T-helper 1 cell treated with Interleukin-12 subunit alpha and Interleukin-12 subunit beta and Interleukin-4 antibody, amounts not matched to agents 30 ng/mL and 1 ng/mL, for 36 hours (primary cell): ENCODE measurements around the gene RNFT2. TPM values are rescaled to one million over a fixed set of nuclear protein-coding genes. Genes with fewer than 3 reads are reported as not detected.

Experiments used
- intact Hi-C: fragments of 100-400 bp; cut with micrococcal nuclease; formaldehyde crosslinking; loops from one replicate; pipeline ENCODE4 v1.15.1; 2024
- total RNA-seq: library from RNA; stranded (reverse); gene quantifications from 2 replicates; pipeline ENCODE4 v1.2.3, GENCODE V29; 2022

RNFT2 gene
- total RNA-seq, 1 donor from 2014 or later = 7.5 TPM

DNA sequence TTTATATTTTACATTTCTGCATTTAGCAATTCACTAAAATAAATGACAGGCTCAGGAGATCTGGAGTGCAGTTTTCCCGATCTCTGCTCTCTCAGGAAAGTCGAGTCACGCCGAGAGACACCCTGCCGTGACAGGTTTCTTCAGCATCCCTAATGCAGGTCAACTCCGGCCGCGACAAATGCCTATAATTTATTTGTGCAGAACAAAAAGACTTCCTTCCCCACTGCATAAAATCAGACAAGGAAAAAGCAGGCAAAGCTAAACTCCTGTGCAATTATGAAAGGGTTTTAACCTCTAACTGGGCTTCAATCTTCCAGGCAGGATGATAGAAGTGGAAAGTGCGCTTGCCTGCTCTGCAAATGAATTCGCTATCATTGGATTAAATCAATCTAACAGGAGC lies 28.3 kb upstream of the RNFT2 start:
- intact Hi-C loops = loop anchor here (1.0 to 10.0 kb wide), 4 partner anchors 565 to 711 kb away; no protein-coding TSS in a partner anchor

GRCh38 chr12:116710370-116711150 lies 27.6 kb upstream of the RNFT2 start:
- intact Hi-C loops = no loop called here

GRCh38 chr12:116712458-116713303 lies 25.4 kb upstream of the RNFT2 start:
- intact Hi-C loops = no loop called here

DNA sequence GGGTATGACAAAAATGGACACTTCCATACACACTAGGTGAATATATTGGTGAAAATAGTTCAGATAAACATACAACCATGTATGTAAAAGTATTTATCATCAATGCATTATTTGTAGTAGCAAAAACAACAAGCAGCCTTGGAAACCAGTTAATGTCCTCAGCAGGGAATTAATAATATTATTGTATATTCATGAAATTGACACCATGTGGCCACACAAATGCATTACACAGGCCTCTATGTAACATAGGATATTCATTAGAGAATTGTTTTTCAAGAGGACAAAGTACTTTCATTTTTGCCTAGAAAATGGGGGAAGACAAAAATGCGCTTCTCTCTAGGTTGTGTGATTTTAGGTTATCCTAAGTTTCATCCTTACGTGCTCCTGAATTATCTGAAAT lies 24.6 kb upstream of the RNFT2 start:
- intact Hi-C loops = no loop called here

DNA sequence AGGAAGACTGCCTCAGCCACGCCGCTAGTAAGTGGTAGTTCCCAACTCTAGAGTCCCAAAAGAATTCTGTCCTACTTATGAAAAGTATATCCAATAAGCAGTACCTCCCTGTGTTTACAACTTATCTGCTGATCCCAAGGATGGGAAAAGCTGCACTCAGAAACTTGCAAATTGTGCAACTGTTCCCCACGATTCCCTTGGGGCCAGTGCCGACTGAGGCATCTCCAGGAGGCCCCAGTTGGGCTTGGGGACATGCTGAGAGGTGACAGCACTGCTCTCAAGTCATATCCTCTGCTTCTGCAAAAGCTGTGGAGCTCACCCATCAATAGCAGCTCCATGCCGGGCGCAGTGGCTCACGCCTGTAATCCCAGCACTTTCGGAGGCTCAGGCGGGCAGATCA lies 23.9 kb upstream of the RNFT2 start:
- intact Hi-C loops = no loop called here

DNA sequence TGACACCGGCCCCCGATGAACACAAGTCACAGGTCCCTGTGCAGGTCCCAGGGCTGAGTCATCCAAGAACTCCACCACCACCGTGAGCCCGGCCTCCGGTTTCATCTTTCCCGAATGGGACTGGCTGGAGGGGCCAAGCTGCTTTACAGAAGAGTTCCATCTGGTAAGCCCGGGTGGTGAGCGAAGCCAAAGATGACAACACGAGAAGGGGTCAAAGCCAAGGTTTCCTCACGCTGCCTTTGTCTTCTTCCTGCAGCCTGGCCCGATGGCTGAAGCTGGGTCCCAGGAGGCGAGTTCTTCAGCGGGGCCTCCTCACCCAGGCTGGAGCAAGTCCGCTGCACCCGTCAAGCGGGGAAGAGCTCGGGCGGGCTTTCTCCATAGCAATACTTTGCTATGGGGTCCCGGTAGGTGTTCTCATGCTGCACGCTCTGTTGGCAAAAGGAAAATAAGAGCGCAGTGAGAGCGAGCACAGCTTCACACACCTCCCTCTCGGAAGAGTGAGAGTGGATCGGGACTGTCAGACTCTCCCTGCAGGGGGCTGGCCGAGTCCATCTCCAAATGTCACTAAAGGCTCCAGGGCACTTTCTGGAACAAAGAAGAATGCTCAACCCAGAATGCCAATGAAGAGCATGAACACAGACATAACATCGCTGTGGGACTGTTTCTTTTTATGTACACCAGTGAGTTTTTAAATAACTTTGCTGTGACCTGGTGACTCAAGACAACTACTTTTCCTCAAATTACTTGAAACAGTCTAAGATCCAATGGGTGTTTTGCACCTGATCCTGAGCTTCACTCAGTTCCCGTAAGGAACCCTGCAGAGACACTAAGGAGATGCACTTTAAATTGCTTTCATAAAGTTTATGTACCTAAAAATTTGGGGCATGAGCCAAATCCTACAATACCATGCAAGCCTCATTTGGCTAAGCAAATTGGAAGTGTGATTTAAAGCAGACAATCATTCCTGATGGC lies 20.4 kb upstream of the RNFT2 start:
- intact Hi-C loops = no loop called here

DNA sequence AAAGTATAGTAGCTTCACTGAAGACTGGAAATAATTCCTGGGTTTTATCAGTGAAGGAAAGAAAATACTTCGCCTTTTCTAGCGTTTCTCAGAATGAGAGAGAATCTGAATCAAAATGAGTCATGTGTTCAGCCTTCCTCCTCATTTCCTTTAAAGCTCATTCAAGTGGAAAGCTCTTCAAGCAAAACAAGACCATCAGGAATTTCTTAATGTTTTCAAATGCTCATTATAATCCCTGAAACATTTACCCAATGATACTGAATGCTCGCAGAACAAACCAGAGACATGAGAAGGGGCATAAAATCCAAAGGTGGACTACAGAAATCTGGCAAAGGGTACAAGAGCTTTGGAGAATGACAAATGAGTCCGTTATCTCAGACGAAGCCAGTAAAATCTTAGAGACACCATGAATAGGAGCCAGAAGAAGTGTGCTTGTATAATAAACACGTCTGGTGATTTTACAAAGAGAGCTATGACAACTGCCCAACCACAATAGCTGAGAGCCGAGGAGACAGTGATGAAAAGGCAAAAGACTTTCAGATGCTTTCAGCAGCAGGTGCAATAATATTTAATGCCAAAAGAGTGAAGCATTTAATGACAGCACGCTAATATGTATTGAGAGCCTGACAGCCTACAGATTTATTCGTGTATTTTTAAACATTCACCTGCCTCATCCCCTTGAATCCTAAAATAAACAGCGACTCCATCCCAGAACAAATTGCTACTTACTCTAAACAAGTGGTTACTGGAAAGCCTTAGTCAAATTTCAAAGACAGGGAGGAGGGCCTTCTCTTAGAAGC lies 19.3 kb upstream of the RNFT2 start:
- intact Hi-C loops = no loop called here

- intact Hi-C loops = no loop called here
Observed at GRCh38 chr12:116719731-116720528, 18.2 kb upstream of the RNFT2 start.

DNA sequence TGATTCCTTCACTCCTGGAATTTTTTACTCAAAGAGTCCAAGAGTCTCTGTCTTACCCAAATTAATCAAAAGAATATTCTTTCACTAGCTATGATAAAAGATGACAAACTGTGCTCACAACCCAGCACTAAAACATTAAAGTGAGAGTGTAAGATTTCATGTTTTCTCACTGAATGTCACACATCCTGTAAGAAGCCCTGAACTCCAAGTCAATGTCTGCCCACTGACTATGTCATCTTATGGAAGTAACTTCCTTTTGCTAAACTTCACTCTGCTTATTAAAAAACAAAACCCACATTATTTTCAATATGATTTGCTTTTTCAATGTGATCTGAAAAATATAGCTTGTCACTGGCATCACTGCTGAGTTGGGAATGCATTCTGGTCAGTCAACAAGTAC lies 15.9 kb upstream of the RNFT2 start:
- intact Hi-C loops = no loop called here

- intact Hi-C loops = no loop called here
Observed at GRCh38 chr12:116726694-116727093, 11.4 kb upstream of the RNFT2 start.

DNA sequence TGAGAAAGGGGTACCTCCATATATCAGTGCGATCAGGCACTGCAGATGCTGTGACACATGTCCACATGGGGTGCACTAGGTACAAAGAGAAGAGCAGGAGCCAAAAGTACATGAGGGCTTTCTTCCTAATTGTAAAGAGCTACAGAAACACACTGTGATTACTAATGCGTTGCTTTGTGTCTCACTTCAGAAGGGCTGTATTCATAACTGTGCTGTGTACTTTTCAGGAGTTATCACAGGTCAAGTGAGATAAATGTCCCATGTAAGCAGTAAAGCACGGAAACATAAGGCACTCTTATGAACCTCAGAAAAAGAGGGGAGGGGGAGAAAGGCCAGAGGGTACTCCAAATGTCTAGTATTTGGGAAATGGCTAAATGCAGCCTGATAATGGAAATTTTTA lies 10.9 kb upstream of the RNFT2 start:
- intact Hi-C loops = no loop called here

DNA sequence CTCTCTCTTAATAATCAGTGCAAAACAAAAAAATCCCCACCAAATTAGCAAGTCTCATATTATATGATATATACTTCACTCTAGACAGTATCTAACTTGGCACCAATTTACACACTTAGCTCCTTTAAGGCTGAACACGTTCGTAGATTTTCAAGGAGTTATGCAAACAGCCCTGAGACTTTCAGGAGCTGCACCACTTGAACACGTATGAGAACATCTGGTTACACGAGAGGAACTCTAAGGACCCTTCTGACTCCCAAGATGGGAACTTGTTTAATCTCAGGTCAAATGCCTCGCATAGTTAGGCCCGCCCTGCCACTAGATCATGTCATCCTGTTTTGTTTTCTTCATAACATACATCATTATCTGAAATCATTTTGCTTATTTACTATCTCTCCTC lies 10.2 kb upstream of the RNFT2 start:
- intact Hi-C loops = no loop called here

DNA sequence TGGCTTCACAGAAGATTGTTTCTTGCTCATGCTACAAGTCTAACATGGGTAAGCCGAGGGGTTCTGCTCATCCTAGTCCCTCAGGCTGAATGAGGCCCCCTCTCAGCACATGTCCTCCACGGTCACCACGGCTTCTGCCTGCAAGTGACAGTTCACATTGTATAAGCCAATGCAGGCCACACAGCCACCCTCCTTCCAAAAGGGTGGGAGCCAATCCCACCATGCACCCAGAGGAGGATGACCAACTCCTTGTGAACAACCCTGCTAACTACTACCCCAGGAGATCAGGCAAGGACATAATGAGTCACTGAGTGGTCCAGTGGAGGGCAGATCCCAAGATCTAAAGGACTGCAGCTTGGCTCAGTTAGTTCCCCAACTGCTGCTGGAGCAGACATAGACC lies 6.3 kb upstream of the RNFT2 start:
- intact Hi-C loops = no loop called here

DNA sequence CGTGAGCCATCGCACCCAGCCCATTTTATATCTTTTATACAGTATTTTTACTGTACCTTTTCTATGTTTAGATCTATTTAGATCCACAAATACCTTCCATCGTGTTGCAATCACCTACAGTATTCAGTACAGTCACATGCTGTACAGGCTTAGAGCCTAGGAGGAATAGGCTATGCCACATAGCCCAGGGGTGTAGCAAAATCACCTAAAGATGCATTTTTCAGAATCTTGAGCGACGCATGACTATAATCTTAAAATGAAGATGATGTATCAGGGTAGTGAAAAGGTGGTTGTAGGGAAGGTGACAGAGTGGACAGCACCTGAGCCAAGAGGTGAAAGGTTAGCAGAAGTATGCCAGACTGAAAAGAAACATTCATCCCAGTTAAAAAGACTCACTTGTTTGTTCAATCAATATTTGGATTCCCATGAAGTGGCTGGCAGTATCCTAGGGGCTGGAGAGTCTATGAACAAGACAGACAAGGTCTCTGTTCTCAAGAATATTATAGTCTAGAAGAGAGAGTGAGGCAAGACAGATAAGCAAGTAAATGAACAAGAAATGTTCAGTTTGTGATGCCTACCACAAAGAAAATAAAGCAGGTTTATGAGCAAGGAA lies 3.9 kb upstream of the RNFT2 start:
- intact Hi-C loops = no loop called here

GRCh38 chr12:116735084-116735483 lies 3.0 kb upstream of the RNFT2 start:
- intact Hi-C loops = loop anchor here (5.0 kb wide), 1 partner anchor 1642 kb away; the partner anchor contains the start of gene SUDS3

DNA sequence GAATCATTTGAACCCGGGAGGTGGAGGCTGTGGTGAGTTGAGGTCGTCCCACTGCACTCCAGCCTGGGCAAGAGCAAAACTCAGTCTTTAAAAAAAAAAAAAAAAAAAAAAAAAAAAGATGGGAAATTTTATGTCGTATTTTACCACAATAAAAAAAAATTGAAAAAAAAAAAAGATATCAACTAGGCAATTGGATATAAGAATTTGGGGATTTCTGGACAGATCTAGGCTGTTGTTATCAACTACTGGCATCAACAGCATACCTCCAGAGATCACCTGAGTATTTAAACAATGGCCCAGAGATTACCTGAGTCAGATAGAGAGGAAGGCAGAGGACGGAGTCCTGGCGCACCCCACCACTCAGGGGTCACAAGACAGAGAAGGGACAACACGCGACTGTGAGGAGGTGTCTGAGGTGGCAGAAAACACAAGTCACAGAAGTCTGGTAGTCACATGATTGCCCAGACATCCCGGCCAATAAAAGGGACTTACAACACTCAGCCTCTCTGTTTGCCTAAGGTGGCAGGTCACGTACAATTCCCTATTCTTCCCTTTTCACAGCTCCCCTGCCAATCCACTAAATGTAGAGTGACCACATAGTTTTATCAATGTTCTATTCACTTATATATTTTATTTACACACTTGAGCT lies 2.0 kb upstream of the RNFT2 start:
- intact Hi-C loops = loop anchor here (5.0 kb wide), 1 partner anchor 1641 kb away; the partner anchor contains the start of gene SUDS3

- intact Hi-C loops = loop anchor here (5.0 kb wide), 1 partner anchor 1640 kb away; the partner anchor contains the start of gene SUDS3
Observed at GRCh38 chr12:116736962-116737773, 947 bp upstream of the RNFT2 start.
